Measurements from ENCODE around the gene ZNF536. TPM values are rescaled to one million over a fixed set of nuclear protein-coding genes. Genes with fewer than 3 reads are reported as not detected.

The ZNF536 gene
- total and polyA plus RNA-seq, 2 of the 4 experiments (the other 2 are of a cell fraction): not detected

GRCh38 chr19:30338878-30339623 lies 33.1 kb upstream of the ZNF536 start:
- no peaks in the 10 kb centered on the region for H3K9me1 ChIP-seq (ENCODE audit: insufficient read depth, low read length)
- no peak overlapping the region for H2BK20ac ChIP-seq (ENCODE audit: low read depth, low read length)
- H3K27ac ChIP-seq (ENCODE audit: insufficient read depth, low read length): no peak overlapping the region
- no TSS peak for BruUV-seq (replicated peaks)
- no peak overlapping the region for H3K4me3 ChIP-seq (ENCODE audit: insufficient read depth, low read depth, low read length)
- H3K56ac ChIP-seq (ENCODE audit: extremely low read depth, insufficient read depth, low read length): no peak overlapping the region
- H3K4ac ChIP-seq (ENCODE audit: low read depth, low read length): no peak overlapping the region
- no peak overlapping the region for H4K91ac ChIP-seq (ENCODE audit: insufficient read depth, low read depth, low read length)
- H2BK5ac ChIP-seq (ENCODE audit: low read depth, low read length, poor library complexity, severe bottlenecking): no peak overlapping the region
- no peak overlapping the region for H3K23ac ChIP-seq (ENCODE audit: low read depth, low read length)
- H3K27me3 ChIP-seq (ENCODE audit: control insufficient read depth, insufficient read depth, low read length): no peaks in the 10 kb centered on the region
- ChIA-PET POLR2A (ENCODE audit: unreplicated experiment) (no interaction called here), CTCF (no interaction called here)
- in situ Hi-C loops (cut with MboI; ENCODE audit: low sequenced_read_pairs): no loop called here
- H2AK9ac ChIP-seq (replicated peaks; ENCODE audit: low read depth, low read length, poor library complexity): no peak overlapping the region
- no peak overlapping the region for H2BK15ac ChIP-seq (ENCODE audit: low read depth, low read length)
- H2BK120ac ChIP-seq (ENCODE audit: low read depth, low read length): no peak overlapping the region
- no peak for DNase-seq
- H3K79me1 ChIP-seq (ENCODE audit: low read depth in 1 of 2, low read length in 2 of 2): no peaks in the 10 kb centered on the region
- 100% methylated on average over 2 of the region's 12 CpGs; no CpG with 5 or more reads in 1 of the 2 experiments for WGBS, 2 experiments (ENCODE audit: extremely low coverage in 2 of 2, insufficient read length in 1 of 2)
- no peak for ATAC-seq (ENCODE audit: low read depth)
- no peaks in the 10 kb centered on the region for H3K4me1 ChIP-seq (ENCODE audit: control insufficient read depth, insufficient read depth, low read length)
- dilution Hi-C loops (cut with HindIII; ENCODE audit: low sequenced_read_pairs, unreplicated experiment): no loop called here
- no peaks in the 10 kb centered on the region for H4K20me1 ChIP-seq (ENCODE audit: insufficient read depth, low read length)
- peak overlapping the region; percentile 43 for H2AFZ ChIP-seq (replicated peaks; ENCODE audit: low read length, poor library complexity)
- no peak overlapping the region for H3K14ac ChIP-seq (replicated peaks; ENCODE audit: low read depth, low read length)
- H3K9me3 ChIP-seq (ENCODE audit: control insufficient read depth, insufficient read depth, low read length): peaks cover 35% of the 10 kb centered on the region
- no peak overlapping the region for H2AK5ac ChIP-seq (ENCODE audit: low read depth, low read length)
- no peaks in the 10 kb centered on the region for H3K36me3 ChIP-seq (ENCODE audit: control insufficient read depth, insufficient read depth, low read length)
- TF ChIP-seq SMC3 (IDR thresholded peaks at IDR 0.05; ENCODE audit: low read depth, low read length): no peak
- no peak for TF ChIP-seq MAFK (IDR thresholded peaks at IDR 0.05; ENCODE audit: low read depth, low read length)
- no peak for TF ChIP-seq MAZ (IDR thresholded peaks at IDR 0.05; ENCODE audit: borderline replicate concordance, low read depth, low read length)
- no peak for TF ChIP-seq RAD21 (IDR thresholded peaks at IDR 0.05; ENCODE audit: low read length)
- TF ChIP-seq CEBPB (IDR thresholded peaks at IDR 0.05; ENCODE audit: low read depth, low read length): no peak
- no peak for TF ChIP-seq NFE2L2 (IDR thresholded peaks at IDR 0.05; ENCODE audit: low read depth, low read length)
- no peak for TF ChIP-seq CTCF (conservative IDR thresholded peaks at IDR 0.05; ENCODE audit: low read depth, low read length)
- TF ChIP-seq RFX5 (IDR thresholded peaks at IDR 0.05; ENCODE audit: low read depth, low read length): no peak
- TF ChIP-seq MXI1 (IDR thresholded peaks at IDR 0.05; ENCODE audit: borderline replicate concordance, low read depth, low read length): no peak
- no peak for TF ChIP-seq RCOR1 (IDR thresholded peaks at IDR 0.05; ENCODE audit: insufficient replicate concordance, low read length)
- TF ChIP-seq BHLHE40 (IDR thresholded peaks at IDR 0.05; ENCODE audit: low read depth, low read length): no peak
- no peak for TF ChIP-seq ELK1 (IDR thresholded peaks at IDR 0.05; ENCODE audit: borderline replicate concordance, low read depth, low read length)
- TF ChIP-seq FOS (IDR thresholded peaks at IDR 0.05; ENCODE audit: low read depth, low read length): no peak
- TF ChIP-seq POLR2A (IDR thresholded peaks at IDR 0.05; ENCODE audit: low read depth, low read length): no peak
- TF ChIP-seq CHD1 (IDR thresholded peaks at IDR 0.05; ENCODE audit: low read depth, low read length): no peak
- no peak for TF ChIP-seq USF2 (IDR thresholded peaks at IDR 0.05; ENCODE audit: low read depth, low read length)
- no peak overlapping the region for H3K9ac ChIP-seq (ENCODE audit: low read depth, low read length)
- no peak overlapping the region for H3K4me2 ChIP-seq (ENCODE audit: low read depth, low read length)
- H4K5ac ChIP-seq (ENCODE audit: low read depth, low read length): no peak overlapping the region
- H4K8ac ChIP-seq (ENCODE audit: low read depth in 2 of 2, low read length in 2 of 2): no peak overlapping the region
- intact Hi-C loops (cut with micrococcal nuclease): no loop called here
- no peak overlapping the region for H3K18ac ChIP-seq (ENCODE audit: low read depth, low read length)

Measured in IMR-90 (cell line).